AML-193 (cell line): ENCODE measurements around the gene GRM4.

Experiments used
- DNase-seq, 2 experiments: peaks; one replicate each; lab custom pipeline; 2025; lab: John Stamatoyannopoulos, UW

GRM4 gene

GRCh38 chr6:33977606-33978411 is 168.1 kb downstream of the GRM4 start:
- no peak for DNase-seq

- no peak for DNase-seq
These were observed 169.2 kb downstream of the GRM4 start for GRCh38 chr6:33976437-33977360.

- no peak for DNase-seq
These were observed 170.0 kb downstream of the GRM4 start for GRCh38 chr6:33975661-33976436.

GRCh38 chr6:33974471-33974870 is 171.4 kb downstream of the GRM4 start:
- no peak for DNase-seq

GRCh38 chr6:33974030-33974429 is 171.9 kb downstream of the GRM4 start:
- no peak for DNase-seq

GRCh38 chr6:33971580-33971979 is 174.3 kb downstream of the GRM4 start:
- no peak for DNase-seq
